SH-SY5Y (cell line): ENCODE data around the gene RAP2C.

Experiments used
- GATA2 ChIP-seq: IDR thresholded peaks from 2 replicates; pipeline ENCODE4 v1.6.1; 2011; ENCODE audit warnings: mild to moderate bottlenecking, low read depth, low read length
- GATA3 ChIP-seq: IDR thresholded peaks from 2 replicates; pipeline ENCODE4 v1.6.1; 2011; ENCODE audit warnings: low read depth, mild to moderate bottlenecking, low read length, moderate library complexity

DNA sequence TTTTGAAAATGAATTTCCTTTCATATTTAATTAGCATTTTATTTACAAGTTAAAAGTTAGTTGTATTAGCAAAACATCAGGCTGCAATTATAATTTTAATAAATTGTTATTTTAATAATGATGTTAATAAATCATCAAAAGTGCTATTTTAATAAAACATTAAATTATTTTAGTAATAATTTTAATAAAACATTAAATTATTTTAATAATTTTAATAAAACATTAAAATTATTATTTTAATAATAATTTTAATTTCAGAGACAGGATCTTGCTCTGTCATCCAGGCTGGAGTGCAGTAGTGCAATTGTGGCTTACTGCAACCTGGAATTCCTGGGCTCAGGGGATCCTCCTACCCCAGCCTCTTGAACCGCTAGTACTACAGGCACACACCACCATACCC lies 10.8 kb downstream of the RAP2C start:
- TF ChIP-seq GATA2 (no peak), GATA3 (no peak)
